Activated T-cell treated with anti-CD3 and anti-CD28 coated beads, Interleukin-2, amount 50 U/mL, for 48 hours (primary cell): ENCODE data around the gene NAT14.

ENCODE experiments used
- DNase-seq, 2 experiments: peaks; one replicate each; pipeline ENCODE4 v3.0.0-alpha.2; 2020

NAT14 gene

GRCh38 chr19:55472463-55472862 lies 12.5 kb upstream of the NAT14 start:
- DNase-seq = no peak

DNA sequence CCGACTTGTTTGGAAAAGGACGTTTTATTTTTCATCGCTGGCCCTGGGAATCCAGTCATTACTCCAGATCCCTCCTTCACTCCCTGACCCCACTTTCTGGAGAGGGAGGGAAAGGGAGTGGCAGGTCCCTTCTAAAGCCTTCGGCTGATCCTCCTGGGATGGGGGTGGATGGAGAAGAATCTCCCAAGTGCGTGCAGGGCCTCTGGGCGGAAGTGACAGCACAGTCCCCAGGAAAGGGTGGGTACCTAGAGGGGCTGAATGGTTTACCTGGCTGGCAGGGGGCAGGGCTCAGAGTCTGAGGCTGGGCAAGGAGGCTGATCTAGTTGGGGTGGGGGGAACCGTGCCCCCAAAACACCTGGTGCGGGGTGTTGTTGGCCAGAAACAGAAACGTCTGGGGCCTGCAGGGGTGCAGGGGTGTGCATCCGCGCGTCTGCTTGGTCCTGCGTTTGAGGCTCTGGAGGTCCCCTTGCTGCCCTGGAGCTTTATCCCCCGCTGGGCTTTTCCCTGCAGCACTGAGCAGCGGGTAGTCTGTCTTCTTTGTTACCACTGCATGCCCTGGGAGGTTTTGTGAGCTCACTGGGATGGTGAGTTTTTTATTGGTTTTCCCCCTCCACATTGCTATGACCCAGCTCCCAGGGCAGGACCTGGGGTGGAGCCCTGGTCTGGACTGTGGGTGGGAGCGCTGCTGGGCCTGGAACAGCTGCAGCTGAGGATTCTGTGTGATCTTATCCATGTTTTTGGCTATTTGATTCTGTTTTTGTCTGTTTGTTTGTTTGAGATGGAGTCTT lies 11.6 kb upstream of the NAT14 start:
- DNase-seq = no peak

DNA sequence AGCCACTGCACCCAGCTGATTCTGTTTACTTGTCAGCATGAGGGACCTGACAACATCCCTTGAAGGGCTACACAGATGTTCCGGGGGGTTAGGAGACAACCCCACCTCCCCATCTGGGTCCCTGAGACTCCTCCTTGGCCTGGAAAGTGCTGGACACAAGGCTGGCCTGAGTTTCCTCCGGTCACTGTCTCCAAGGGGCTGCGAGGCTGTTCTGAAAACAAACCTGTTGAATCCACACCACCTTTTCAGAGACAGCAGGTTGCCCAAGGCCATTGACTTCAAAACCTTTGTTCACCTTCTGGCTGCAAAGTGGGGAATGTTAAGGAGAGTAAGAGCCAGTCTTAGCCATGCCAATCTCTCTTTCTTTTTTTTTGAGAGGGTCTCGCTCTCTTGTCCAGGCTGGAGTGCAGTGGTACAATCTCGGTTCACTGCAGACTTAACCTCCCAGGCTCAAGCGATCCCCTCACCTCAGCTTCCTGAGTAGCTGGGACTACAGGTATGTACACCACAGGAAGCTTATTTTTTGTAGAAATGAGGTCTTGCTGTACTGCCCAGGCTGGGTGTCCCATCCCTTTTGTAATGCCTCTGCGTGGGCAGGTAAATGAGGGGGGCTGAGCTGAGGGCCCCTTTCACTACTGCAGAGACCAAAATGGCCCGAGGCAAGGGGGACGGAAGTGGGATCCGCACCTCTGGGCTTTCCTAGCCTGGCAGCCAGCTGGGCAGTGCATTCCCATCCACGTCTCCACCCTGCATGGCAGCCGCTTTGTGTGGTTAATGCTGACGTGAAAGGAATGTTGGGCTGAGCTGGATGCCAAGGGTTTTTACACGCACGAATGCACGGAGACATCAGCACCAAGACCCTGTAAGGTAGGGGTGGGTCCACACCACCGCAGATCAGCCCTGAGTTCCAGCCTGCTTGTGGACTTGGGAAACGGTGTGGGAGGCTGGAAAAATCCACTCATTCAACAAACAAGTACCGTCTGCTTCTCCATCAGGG lies 10.4 kb upstream of the NAT14 start:
- no peak for DNase-seq

DNA sequence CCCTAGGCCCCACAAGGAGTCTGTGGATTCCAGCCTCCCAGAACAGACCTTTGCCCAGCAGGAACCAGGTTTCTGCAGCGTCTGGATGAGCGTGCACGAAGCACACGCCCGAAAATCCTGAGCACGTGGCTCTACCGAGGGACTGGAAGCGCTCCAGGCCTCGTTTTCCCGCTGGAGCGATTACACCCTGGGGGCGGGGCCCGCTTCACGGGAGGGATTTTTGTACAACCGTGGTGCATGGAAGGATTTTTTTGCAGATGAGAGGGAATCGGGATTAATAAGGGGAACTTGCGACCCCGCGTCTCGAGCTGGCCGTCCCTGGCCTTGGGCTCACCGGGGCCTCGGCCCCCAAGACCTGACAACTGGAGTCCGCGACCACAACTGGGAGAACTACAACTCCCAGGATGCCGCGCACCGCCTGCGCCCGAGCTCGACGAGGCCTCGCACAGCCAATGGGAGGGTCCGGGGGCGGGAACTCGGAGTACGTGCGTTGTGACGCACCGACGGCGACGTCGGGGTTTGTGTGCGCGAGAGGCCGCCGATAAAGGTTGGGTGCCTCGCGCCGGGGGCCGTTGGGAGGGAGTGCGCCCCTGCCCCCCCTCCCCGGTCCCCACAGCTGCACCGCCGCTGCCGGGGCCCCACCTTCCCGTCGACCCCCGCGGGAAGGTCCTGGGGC lies 8.8 kb upstream of the NAT14 start, which contains the start of gene ZNF628:
Gene ZNF628 (plus strand): TSS at position 518 of the 676 bp plus-strand sequence. CDS start 3,294 bp downstream, outside the sequence.
- peak; percentile 99 for DNase-seq

- DNase-seq = no peak
These were observed 7.1 kb upstream of the NAT14 start for GRCh38 chr19:55477905-55478304.

DNA sequence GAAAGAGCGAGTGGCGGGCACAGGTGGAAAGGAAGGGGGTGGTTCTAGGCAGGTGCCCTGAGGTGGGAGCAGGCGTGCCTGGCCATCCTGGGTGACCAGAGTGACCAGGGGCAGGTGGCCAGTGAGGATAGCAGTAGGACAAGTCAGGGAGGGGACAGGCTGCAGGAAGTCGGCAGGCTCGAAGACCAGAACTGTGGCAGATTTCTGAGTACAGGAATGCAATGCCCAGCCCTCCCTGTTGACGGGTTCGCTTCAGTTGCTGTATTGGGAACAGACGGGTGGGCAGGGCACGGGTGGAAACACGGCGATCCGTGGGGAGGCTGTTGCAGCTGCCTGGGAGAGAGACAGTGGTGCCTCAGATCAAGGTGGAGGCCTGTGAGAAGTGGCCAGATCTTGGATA lies 6.6 kb upstream of the NAT14 start:
- DNase-seq = no peak

GRCh38 chr19:55479045-55479444 lies 5.9 kb upstream of the NAT14 start:
- no peak for DNase-seq

DNA sequence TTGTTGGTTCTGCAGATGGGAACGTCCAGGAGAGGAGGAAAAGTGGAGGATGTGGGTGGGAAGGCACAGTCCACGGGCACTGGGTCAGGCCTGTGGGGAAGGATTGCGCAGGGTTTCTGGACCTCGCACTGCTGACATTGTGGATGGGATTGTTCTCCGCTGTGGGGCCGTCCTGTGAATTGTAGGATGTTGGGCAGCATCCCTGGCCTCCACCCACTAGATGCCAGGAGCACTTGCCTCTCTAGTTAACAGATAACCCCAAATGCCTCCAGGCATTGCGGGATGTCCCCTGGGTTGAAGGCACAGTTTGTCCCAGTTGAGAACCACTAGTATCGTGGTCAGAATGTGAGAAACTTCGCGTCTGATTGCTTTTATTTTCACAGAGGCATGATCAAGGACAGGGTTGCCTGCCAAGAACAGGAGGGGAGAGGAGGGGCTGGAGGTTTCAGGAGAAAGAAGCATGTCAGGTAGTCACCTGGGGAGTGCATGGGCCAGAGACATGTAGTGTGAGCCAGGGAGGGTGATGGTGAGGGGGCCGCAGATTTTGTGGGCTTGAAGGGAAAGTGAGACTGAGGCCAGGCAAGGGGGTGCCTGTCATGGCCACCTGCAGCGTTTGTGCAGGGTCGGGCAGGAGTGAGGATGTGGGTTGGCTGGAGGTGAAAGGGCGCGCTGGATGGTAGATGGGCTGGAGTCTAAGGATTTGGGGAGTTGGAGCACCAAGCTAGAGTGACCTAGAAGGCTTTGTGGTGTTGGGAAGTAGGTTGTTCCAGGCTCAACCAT lies 5.3 kb upstream of the NAT14 start:
- no peak for DNase-seq

DNA sequence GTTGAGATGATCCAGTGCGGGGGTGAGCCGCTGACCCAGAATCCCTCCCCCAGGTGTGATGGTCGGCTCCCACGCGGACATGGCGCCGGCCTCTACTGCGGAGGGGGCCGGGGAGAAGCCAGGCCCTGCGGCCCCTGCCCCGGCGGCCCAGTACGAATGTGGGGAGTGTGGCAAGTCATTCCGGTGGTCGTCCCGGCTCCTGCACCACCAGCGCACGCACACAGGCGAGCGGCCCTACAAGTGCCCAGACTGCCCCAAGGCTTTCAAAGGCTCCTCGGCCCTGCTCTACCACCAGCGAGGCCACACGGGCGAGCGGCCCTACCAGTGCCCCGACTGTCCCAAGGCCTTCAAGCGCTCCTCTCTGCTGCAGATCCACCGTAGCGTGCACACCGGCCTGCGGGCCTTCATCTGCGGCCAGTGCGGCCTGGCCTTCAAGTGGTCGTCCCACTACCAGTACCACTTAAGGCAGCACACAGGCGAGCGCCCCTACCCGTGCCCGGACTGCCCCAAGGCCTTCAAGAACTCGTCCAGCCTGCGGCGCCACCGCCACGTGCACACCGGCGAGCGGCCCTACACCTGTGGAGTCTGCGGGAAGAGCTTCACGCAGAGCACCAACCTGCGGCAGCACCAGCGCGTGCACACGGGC lies 3.7 kb upstream of the NAT14 start:
- DNase-seq = no peak

DNA sequence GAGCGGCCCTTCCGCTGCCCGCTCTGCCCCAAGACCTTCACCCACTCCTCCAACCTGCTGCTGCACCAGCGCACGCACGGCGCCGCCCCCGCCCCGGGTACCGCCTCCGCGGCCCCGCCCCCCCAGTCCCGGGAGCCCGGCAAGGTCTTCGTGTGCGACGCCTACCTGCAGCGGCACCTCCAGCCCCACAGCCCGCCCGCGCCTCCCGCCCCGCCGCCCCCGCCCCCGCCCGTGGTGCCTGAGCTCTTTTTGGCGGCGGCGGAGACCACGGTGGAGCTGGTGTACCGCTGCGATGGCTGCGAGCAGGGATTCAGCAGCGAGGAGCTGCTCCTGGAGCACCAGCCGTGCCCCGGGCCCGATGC lies 3.2 kb upstream of the NAT14 start:
- no peak for DNase-seq

- no peak for DNase-seq
These were observed 2.6 kb upstream of the NAT14 start for GRCh38 chr19:55482156-55482961.

- DNase-seq = no peak
These were observed 1.9 kb upstream of the NAT14 start for GRCh38 chr19:55482967-55483705.

- DNase-seq = no peak
These were observed 1.0 kb upstream of the NAT14 start for GRCh38 chr19:55483706-55484592.

DNA sequence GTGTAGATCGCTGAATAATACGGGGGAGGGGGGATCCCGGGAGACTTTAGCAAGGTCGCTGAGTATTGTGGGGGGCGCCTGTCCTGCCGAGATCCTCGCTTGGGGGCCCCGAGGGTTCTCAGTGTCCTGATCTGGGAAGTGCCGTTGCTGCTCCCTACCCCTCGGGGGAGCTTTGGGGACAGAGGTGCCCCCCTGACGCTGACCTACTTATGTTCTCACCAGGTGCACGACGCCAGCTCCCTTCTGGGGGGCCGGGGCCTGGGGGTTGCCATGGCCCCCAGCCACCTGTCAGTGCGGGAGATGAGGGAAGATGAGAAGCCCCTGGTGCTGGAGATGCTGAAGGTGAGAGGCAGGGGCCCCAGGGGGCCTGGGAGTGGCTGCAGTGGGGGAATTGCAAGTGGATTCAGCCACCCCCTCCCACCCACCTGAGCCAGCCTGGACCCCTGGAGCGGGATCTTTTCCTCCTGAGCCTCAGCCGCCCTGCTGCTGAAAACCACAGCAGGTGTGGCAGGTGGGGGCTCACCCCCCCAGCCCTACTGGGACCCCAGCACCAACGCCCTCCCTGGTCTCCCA lies 537 bp downstream of the NAT14 start:
- DNase-seq = no peak

GRCh38 chr19:55486043-55486970 lies 1.3 kb downstream of the NAT14 start:
- no peak for DNase-seq

- peak; percentile 71 to 73 for DNase-seq
These were observed 2.3 kb downstream of the NAT14 start for GRCh38 chr19:55486971-55487923.
